Stimulated activated CD8-positive, alpha-beta memory T cell treated with anti-CD3 and anti-CD28 coated beads, Interleukin-12 subunit alpha, Interleukin-12 subunit beta, amount 100 ng/mL, for 24 hours (primary cell): ENCODE measurements around the gene OXTR.

Source experiments
- DNase-seq: peaks from one replicate; pipeline ENCODE4 v3.0.0-alpha.2; 2020; ENCODE audit errors: extremely low read depth

OXTR gene

DNA sequence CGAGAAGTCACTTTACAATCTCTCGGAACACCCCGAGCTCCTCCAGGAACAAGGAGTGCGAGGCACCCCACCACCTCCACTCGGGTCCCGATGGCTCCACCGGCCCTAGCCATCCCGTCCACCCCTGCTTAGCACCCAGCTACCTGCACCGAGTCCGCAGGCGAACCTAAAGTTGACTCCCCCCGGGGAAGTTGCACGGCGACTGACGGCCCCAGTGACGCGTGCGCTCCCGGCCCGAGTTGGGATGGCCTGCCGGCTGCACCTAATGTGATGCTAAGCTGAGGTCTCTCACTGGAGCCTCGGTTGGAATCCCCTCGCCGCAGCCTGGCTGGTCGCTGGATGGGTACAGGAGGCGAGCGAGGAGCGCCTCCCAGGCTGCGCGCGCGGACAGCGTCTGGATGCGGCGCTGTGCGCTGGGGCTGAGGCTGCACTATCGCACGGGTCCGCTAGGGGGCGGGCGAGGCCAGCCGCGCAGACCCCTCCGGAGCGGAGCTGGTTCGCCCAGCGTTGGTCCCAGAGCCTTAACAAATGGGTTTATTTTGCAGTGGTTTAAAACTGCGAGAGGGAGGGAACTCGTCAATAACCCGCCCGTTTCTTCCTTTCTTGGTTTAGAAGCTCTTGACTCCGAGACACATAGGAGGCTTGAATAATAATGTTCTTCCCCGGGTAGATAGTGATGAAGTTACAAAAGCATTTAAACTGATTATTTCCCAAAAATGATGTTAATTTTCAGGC, at the start of gene OXTR:
Gene OXTR, minus strand, starts transcription at position 526 of the 735 bp plus-strand sequence. CDS start 1,426 bp downstream, outside the sequence.
- peak; percentile 27 for DNase-seq

DNA sequence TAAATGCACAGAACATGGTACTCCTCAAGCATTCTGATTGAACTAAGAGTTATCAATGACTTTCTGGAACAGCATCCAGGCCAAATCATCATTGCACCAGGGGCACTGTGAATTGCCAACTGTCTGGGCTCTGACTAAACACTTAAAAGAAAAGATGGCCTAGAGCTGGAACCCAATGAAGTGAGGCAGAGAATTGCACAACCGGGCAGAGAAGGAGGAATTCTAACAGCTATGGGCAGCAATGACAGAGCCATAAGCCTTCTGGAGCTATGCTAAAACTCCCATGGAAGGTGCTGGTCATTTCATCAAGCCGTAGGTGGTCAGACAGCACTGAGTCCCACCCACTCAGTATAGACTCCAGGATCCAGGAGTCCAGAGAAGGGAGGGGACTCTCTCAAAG, 48.1 kb upstream of the OXTR start:
- DNase-seq = no peak

DNA sequence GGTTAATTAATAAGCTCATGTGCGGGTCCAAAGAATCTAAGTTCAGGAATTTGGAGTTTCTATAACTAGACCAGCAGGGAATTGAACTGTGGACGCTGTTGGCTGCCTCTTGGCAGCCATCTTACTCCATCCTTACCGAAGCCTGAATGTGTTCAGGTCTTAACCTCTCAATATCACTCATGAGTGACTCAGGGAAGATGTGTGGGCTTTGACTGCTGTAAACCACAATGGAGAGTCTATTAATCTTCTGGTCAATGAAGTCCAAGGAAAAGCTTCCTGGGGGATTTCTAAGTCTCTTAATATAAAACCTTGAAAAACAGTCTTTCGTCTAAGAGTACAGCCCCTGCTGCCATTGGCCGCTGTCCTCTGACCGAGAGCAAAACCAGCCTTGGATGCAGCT, 46.7 kb upstream of the OXTR start:
- DNase-seq = no peak

DNA sequence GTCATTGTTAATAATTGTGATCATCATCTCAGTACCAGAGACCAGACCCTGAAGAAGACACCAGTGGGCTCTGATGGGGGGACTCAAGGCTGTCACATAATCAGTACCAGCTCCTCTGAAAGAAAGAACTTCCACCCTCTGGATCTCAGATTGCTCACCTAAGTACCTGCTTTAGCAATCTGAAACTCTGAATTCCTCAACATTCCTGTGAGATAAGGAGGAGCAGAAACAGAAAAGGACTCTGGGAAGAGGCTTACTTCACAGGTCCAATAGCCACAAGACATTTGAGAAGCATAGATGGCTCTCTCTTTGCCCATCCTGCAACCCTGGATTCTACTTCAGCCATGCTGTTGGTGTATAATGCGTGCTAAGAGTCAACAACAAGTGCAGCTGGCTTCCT, 44.0 kb upstream of the OXTR start:
- DNase-seq = no peak

DNA sequence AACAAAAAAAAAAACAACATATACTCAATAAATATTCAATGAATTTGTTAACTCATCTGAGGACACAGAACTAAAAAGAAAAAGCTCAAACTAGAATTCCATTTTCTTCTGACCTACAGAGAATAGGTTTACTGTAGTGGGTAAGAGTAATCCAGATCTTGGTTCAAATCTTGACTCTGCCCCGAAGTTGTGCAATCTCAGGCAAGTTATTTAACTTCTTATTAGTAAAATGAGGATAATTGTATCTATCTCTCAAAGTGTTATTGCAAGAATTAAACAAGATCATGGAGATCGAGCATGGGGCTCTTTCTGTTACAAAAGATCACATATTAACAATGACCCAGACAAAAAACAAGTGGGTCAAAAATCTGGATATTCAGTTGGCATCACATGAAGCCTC, 41.1 kb upstream of the OXTR start:
- no peak for DNase-seq

DNA sequence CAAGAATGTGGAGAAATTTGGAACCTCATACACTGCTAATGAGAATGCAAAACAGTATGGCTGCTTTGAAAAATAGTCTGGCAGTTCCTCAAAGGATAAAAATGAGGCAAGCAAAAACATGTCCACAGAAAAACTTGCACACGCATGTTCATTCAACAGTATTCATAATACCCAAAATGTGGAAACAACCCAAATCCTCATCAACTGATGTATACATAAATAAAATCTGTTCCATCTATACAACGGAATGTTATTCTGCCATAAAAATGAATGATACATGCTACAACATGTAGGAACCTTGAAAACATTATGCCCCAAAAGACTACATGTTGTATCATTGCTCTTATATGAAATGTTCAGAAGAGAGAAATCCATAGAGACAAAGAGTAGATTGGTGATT, 36.4 kb upstream of the OXTR start:
- no peak for DNase-seq

DNA sequence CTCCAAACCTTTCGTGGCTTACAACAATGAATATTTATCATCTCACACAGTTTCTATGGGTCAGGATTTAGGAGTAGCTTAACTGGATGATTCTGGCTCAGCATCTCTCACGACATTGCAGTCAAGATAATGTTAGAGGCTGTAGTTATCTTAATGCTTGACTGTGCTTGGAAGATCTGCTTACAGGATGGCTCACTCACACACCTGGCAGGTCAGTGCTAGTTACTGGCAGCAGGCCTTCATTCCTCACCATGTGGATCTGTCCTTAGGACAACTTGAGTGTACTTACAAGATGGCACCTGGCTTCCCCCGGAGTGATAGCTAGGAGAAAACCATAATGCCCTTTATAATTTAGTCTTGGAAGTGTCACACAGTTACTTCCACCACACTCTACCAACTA, 32.8 kb upstream of the OXTR start:
- no peak for DNase-seq

DNA sequence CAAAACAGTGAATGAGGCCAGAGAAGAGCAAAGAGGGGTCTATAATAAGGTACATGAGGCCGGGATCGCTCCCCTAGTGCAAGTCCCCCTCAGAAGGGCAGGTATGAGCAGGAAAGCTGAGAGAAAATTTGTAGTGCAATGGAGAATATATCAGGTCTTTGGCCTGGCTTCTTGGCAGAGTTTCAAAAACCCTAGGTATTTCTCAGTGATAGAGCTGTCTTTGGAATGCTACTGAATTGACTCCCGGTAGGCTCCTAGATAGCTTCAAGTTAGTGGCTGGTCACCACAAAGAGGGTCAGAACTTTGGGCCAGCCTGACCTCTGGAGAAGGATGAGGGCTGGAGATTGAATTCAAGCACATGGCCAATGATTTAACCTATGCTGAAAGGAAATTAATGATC, 30.6 kb upstream of the OXTR start:
- DNase-seq = no peak

DNA sequence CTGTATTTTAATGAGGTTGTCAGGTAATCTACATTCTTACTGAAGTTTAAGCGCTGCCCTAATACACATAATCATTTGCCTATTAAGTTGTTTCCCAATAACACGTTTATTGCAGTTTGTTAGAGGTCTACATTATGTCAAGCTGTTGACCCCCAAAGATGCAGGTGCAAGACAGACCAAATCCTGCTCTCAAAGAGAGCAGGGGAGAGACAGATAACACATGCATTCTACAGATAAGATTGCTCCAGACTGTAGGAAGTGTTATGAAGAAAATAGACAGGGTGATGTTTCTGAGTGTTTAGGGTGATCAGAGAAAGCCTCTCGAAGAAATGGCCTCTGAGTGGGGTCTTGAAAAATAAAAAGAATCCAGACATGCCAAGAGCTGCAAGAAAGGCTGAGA, 24.8 kb upstream of the OXTR start:
- DNase-seq = no peak

DNA sequence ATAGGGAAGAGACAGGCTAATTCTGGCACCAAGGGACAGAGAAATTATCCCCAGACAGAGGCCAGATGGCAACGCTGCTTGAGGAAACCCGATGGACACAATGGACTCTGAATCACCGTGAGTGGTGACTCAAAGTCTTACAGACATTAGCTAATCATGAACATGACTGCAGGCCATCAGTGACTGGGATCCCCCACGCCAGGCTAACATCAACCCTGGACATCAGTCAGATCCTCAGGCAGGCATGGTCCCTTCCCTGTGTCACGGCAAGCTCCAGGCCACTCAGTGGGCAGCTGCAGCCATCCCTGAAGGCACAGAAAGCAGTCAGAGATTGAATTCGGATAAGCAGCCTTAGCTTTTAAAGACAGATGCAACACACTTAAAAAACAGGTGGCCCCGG, 23.8 kb upstream of the OXTR start:
- no peak for DNase-seq

DNA sequence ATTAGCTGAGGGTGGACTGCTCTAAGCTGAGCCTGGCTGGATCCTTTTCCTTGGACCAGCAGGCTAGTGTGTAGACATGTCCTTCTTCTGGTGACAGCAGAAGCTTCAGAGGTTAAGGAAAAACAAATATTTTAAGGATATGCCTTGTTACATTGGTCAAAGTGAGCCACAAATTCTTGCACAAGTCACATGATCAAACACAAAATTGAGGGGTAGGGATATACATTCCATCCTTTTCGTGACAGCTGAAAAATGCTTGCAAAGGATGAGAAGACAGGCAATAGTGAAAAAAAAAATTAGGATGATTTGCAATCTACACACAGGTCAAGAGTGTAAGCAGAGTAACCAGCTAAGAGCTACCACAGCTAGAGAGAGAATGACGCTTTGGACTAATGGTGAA, 21.1 kb upstream of the OXTR start:
- DNase-seq = no peak

DNA sequence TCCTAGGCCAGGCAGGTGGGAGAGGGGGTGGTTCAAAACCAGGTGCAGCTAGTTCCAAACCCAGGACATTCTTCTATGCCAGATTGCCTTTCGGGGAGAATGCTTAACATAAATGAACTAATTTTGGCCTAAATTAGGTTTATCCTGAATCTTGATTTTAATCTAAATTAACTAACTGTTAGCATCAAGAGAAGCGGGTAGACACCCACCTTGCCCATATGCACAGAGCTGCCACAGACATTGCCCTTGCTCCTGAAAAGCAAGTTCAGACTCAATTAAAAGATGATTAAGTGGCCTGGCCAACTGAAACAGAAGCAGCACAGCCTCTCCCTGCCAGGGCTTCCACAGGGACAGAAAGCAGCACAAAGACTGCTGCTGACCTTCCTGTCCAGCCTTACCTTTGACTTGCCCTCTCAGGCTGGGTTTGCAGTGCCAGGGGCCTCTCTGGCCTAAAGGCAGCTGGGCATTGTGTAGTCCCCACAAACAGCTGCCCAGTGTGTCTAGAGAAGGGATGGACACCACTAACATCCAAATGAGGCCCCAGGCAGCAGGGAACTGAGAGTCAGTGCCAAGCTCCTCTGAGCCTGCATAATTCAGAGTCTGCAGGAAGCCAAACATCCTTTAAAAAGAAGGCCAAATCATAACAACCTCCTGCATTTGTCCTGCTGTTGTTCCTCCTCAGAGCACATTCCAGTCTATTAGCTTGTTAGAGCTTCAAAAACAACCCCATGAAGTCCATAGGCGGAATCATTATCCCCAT, 15.4 kb upstream of the OXTR start:
- no peak for DNase-seq

DNA sequence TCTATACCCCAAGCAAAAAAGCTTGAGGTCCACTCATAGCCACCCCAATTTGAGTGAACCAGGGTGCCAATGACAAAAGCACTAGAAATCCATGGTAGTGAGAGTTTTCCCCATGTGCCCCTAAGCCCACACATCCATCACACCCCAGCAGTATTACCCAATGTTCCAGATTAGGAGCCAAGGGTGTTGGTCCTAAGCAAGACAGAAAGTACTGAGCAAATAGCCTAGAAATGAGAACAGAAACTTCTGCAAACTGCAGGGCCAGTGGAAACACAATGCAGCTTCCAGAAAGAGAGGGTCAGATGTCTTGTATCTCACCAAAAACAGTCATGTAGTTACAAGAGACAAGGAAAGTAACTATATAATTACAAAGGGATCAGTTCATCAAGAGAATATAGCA, 10.9 kb upstream of the OXTR start:
- no peak for DNase-seq

DNA sequence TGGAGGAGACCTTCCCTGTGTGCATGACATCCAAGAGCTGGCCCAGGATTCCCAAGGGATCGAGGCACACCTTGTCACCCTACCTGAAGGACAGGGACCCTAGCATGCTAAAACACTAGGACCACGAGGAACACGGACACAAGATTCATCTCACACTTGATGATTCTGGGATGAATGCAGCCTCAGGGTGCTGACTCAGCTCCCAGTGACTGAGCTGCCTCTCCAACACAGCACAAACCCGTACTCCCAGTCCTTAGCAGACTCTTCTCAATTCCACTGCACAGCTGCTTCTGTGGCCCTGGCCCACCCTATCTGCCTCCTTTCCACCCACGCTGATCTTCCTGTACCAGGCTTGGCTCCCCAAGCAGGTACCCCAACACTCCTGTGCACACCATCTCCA, 9.1 kb upstream of the OXTR start:
- DNase-seq = no peak

DNA sequence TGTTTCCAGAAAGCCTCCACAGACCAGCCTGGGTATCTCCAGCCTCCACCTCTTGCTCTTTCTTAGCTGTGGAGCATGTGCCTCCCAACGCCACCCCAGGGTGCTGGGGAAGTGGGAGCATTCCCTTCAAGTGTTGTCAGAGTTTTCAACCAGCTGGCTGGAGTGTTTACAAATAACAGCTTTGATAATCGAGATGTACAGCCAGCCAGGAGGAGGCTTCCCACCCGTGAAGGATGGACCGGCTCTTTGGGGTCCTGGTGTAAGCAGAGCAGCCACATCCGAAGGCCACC, 8.5 kb upstream of the OXTR start:
- DNase-seq = no peak

DNA sequence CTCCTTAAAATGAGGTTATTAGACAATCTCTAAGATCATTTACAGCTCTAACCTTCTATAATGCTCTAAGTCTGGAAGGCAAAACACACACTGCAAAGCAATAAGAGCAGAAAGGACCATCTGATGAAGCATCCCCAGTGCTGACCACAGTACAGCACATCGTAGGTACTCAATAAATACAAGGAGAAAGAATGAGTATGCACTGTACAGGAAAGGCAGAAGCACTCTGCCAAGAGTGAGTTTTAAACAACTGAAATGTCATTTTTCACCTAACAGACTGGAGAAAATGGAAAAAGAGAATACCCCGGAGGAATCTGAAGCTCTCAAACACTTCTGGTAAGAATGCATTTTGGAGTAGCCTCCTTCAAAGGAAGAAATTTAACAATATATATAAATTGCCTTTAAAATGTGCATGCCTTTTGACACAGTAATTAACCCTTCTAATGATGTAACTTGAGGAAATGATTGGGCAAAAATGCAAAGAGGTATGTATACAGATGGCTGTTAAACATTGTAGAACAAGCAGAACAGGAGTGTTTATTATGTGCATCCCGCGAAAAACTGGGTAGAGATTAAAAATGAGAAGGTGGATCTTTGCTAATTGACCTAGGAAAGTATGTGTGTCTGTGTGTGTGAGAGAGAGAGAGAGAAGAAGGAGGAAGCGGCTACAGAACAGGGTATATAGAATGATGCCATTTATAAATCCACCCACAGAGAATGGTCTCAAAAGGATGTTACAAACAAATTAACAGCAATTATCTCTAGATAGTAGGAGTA, 8.0 kb upstream of the OXTR start:
- DNase-seq = no peak

DNA sequence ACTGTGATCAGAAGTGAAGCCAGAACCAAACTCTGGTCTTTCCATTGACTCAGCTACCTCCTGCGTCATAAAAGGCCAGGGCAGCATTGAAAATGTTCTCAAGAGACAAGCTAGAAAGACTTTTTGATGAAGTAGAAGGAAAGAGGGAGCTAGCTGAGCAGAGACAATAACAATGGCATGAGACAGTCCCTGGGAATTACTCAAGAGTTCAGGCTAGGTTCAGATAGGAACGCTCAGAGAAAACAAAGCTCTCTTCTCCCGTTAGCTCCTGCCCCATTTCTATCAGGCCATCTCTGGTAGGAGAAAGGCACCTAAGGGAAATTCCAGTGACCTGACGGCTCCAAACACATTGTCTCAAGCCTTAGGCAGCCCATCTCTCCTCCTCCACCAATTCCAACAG, 7.0 kb upstream of the OXTR start:
- DNase-seq = no peak

DNA sequence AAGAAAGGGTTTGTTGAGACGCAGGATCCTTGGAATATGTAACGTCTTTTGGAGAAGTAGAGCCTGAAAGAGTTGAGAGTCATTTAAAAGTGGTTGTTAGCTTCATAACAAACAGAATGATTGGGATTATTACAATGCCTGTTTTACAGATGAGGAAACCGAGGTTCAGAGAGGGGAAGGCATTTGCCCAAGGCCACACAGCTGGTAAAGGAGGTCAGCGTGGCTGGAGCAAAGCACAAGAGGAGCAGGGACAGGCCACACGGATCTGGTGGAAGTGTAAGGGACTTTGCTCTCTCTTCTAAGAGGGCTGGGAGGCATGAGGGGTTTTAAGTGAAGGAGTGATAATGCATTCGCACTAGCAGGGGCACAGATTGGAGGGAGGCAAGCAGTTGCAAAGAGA, 6.2 kb upstream of the OXTR start:
- DNase-seq = no peak

DNA sequence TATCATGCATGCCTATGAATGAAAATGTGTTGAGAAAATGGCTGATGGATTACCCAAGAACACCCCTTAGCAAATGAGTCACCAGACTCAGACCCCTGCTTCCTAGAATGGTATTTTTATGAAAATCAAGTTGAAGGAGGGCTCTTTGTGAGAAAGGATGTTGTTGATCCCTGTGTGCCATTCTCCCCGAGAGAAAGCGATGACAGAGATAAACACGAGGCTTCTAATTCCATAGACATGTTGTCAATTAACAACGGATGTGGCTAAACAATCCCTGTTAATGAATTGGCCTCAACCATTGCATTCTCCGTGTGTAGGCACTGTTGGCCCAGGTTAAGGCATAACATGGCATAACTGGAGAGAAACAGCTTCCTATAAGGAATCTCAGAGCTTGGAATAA, 5.8 kb upstream of the OXTR start:
- DNase-seq = no peak

DNA sequence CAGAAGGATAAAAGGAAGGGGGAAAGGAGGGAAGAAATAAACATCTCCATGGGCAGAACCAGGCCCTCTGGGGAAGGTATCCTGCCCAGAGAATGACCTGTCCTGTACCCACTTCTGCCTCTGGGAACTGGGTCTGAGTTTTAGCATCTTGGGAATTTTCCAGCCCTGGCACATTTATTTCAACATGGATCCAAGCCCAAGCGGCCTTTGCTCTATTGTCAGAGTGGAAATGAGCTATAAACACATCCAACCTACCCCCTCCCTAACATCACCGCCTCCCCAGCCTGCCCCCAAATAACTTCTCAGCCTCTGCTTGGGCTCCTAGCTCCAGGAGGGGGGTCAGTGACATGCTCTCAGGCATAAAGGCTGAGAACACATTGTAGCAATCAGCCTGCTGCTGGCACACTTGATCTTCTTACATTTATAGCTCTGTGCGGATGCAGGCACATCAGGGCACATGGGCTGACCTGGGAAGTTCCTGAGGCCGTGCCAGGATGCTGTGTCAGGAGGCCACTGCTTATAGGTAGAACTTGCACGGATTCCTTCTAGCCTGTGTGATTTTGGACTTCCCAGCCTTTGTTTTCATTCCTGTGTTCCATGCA, 4.6 kb upstream of the OXTR start:
- DNase-seq = no peak

DNA sequence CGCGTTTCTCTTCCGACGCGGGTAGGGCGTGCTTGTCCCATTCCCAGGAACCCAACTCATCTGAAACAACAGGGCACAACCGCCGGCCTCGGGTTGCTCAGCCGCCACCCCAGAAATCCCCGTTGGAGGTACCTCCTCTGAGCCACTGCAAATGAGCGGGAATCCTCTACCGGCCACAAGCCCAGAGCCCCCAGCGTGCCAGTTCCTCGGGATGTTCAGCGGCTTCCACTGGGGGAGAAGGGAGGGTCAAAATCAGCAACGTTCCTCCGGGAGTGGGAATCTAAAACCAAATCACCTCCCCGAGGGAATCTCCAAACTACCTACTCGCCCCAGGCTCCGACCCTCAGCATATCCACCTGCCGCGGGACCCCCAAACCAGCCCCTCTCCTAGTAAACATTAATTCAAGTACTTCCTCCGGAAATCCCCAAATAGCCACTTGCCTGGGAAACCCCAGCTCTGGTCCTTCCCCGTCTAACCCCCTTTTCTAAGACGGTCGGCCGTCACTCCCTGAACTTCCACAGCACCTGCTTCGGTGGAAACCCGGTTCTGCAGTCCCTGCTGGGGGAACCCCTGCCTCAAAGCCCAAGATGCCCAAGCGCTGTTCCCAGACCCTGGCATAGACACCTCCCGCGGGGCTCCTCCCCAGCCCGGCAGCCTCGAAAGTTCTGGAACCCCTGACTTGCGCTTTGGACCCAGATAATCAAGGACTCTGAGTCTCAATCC, 887 bp downstream of the OXTR start:
- no peak for DNase-seq
